ENCODE results near the gene TOMM20L.
A peak's percentile ranks its signal among the peaks of the same experiment; 100 is the strongest.
"Not testable (repeated sequence)": the region's sequence is repeated elsewhere in the genome, so short reads cannot be mapped to it uniquely, and the experiment has no call there.

The TOMM20L gene

DNA sequence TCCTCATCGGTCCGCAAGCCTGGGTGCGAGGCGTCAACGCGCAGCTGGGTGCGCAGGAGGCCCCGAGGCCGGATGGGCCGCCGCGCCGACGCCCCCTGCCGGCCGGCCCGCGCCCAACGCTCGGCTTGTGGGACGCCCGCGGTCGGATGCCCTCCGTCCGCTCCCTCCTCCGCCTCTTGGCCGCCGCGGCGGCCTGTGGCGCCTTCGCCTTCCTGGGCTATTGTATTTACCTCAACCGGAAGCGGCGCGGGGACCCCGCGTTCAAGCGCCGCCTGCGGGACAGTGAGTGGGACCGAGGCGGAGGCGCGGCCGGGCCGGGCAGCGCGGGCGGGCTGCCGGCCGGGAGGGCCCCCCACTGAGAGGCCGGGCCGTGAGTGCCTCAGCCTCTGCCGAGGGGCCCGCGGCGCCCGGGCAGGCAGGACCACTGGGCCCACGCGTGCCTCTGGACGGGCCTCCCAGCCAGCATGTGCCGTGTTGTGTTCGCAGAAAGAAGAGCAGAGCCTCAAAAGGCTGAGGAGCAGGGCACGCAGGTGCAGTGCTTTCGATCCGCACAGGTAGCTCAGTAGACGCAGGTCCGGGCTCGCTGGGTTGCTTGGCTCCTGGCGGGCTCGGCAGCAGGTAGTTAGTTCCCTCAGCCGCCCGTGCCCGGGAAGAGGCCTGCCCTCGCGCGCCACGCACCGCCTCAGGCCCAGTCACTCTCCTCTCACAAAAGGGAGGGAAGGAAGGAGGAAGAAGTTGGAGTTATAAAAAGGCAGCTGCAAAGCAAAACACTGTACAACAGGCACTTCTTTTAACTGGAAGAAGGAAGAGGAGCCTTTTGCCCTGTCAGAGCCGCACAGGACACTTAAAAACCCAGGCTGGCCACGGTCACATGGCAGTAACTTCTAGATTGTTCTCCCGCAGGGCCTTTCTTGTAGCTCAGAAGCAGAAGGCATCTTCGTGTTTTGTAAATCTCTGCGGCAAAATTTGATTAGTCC is at the start of gene TOMM20L:
TSS of gene TOMM20L (plus strand) at position 119 of the 977 bp plus-strand sequence. CDS start at position 147, 28 bp downstream.
- peak; percentile 68 for DNase-seq

DNA sequence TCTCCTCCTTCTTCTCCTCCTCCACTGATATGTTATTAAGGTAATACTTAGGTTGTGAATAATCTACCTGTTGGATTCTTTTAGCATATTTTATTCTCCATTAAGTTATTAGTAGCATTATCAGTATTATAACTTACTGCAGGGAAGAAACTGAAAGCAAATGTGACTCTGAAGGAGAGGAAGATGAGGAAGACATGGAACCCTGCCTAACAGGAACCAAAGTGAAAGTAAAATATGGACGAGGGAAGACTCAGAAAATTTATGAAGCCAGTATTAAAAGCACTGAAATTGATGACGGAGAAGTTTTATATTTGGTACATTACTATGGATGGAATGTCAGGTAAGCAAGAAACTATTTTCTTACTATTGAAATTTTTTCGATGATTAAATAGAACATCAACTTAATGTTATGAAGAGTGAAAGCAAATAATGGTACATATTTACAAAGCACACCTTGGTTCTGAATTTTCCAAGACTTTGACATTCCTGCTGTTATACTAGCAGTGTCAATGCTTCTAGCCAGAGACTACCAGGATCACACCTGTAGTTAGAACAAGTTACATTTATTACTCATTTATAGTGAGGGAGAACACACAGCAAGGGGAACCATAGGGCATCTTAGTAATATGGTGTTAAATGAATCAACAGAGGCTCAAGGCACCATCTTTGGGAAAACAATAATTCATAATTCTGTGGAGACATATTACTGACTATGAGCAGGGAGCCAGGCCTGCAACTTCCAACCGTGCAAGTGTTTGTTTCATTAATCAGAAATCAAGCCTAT is 42.0 kb upstream of the TOMM20L start:
- DNase-seq = no peak

DNA sequence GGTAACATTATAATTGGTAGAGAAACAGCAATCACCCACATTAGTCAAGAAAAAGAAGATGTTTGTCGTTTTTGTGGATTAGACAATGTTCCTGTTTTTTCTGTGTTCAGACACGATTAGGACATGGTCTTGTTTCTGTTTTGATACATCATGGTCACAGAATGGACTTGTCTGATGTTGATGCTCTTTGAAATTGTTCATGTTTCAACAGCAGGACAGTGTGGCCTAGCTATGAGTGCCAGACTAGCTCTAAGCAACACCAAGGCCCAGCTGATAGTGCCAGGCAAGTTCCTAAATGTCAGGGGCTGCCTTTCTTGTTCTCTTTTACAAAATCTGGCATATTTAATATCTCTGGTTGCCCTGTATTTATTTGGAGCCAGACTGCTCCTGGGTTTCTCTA is 40.9 kb upstream of the TOMM20L start:
- DNase-seq = no peak

DNA sequence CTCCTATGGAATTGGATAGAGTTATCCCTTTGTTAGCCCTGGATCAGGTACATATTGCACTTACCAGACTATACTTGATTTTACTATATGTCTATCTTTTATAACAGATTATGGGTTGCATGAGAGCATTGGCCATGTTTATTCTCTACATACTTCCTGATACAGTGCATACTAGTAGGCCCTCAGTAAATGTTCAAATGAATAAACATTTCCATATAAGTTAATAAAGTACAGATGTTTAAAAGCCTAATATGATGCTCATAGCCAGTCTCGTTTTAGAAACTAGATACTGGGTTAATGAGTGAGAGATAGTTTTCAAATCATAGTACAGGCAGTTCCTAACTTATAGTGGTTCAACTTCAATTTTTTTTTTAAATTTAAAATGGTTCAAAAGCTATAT is 39.5 kb upstream of the TOMM20L start:
- DNase-seq = no peak

DNA sequence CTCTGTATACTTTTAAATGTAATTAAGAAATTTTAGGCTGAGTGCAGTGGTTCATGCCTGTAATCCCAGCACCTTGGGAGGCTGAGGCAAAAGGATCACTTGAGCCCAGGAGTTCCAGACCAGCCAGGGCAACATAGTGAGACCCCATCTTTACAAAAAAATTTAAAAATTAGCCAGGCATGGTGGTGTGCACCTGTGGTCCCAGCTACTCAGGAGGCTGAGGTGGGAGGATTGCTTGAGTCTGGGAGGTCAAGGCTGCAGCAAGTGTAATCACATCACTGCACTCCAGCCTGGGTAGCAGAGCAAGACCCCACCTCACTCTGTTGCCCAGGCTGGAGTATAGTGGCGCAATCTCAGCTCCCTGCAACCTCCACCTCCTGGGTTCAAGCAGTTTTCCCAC is 33.5 kb upstream of the TOMM20L start:
- not testable (repeated sequence) for DNase-seq

DNA sequence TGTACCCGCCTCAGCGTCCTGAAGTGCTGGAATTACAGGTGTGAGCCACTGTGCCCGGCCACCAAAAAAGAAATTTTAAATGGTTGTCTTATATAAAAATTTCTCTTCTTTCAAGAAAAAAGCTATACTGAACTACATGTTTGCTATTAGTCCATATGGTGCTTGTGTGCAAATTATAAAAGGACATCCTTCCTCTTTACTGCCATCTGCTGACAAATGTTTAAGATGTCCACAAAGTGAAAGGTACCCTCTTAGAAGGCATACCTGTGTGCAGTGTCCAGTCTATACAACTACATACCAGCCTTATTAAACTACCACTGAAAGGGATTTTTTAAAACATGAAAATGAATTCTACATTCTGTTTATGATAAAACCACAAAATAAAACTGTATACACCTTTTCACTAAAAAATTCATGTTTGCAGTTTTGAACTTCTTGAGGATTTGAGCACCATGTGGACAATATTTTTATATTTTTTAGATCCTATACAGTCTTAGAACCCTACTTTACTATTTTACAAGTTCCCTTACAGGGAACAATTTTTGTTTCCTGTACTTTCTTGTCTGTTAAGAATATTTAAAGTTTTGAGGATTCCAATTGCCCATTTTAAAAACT is 32.8 kb upstream of the TOMM20L start:
- peak; percentile 27 for DNase-seq

DNA sequence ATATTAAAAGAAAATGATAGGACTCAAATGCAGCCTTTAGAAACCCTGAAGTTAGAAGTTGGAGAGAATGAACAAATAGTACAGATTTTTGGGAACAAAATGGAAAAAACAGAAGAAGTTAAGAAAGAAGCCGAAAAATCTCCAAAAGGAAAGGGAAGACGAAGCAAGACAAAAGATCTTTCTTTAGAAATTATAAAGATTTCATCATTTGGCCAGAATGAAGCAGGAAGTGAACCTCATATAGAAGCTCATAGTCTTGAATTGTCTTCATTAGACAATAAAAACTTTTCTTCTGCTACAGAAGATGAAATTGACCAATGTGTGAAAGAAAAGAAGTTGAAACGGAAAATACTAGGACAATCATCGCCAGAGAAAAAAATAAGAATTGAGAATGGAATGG is 31.4 kb upstream of the TOMM20L start:
- no peak for DNase-seq

DNA sequence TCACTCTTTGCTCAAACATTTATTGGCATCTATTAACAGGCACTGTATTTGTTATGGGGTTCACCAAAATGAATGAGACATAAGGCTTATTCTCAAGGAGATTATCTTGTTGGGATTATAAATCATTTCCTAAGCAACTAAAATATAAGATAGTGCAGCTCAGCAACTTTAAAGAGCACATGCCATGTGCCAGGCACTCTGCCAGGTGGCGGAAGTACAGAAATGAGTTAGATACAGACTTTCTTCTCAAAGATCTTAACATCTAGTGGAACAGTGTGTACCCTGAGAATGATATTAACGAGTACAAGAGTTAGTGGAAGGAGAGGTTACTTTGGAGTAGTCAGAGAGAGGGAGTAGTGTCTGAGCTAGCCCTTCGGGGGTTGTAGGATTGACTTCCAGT is 28.4 kb upstream of the TOMM20L start:
- DNase-seq = no peak

DNA sequence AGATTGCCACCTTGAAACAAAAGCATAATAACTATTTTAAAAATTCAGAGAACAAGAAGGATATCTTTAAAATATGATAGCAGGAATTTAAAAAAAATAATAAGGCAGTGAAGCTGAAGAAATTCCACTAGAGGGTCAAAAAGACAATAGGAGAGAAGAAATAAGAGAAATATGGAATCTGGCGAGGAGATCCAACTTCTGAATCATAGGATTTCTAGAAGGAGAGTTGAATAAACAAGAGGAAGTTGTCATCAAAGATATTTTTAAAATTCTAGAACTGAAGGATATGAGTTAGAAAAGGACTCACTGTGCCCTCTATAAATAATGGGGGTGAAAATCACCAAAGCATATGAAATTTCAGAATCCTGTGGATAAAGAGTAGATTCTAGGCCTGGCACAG is 26.8 kb upstream of the TOMM20L start:
- DNase-seq = peak; percentile 3

DNA sequence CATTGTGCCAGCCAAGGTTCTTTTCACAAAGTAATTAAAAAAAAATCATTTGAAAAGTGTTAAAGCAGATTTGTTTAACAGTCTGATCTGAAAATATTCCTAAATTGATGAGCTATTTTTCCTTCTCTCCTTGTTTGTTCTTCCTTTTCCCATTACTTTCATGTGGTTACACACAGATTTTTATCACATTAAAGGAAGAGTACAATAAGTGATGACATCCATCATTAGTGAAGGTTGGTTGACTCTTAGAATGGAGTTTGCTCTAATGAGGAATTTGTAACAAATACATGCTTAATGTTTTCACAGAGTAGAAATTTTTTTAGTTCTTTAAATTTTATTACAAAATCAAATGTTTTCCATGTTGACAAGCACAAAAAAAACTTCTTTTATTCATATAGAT is 18.9 kb upstream of the TOMM20L start:
- DNase-seq = no peak

DNA sequence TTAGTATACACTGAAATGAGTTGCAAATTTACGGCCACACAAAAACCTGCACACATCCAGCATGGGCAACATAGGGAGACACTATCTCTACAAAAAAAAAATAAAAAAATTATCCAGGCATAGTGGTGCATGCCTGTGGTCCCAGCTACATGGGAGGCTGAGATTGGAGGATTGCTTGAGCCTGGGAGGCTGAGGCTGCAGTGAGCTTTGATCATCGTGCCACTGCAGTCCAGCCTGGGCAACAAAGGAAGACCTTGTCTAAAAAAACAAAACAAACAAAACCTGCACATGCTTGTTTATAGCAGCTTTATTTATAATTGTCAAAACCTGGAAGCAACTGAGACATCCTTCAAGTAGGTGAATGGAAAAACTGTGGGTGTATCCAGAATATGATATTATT is 4.9 kb upstream of the TOMM20L start:
- no peak for DNase-seq

DNA sequence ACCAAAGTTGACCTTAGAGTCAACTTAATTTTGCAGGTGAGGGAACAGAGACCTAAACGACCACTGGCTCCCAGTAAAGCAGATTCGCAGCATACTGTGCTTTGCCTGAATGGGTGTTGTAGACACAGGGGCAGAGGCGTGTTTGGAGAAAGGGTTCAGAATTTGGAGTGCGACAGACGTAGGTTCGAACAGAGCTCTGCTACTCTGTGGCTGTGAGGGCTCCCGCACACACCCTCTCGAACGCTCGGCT is 243 bp upstream of the TOMM20L start:
- DNase-seq = no peak

DNA sequence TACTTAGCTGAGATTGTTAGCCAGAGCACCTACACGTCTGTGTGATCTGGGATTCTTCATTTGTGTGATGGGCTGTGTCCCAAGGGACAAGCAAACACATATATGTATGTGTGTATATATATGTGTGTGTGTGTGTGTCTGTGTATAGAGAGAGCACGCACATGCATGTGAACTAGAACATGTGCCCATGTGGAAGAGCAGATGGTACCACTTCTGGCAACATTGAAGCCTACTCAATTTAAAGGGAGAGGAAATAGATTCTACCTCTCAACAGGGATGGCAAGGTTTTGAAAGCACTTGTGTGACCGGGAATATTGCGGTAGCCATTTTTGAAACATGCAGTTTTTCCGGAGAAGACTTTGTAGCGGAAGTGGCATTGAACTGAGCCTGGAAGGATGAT is 1.4 kb downstream of the TOMM20L start:
- no peak for DNase-seq

DNA sequence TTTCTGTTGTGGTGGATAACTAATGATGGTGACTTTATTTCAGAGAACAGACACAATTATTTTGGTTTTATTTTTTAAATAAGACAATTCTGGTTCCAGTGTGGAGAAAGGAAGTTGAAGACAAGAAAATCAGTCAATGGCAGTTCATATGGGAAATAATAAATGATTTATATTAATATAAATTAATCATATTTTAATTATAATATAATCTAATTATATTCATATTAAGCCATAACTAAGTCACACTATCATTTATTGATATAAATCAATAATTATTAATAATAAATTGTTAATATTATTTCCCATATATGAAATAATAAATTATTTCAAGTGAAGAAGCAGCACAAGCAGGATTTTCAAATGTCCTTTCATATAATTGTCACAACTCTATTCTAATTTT is 2.8 kb downstream of the TOMM20L start:
- DNase-seq = no peak

DNA sequence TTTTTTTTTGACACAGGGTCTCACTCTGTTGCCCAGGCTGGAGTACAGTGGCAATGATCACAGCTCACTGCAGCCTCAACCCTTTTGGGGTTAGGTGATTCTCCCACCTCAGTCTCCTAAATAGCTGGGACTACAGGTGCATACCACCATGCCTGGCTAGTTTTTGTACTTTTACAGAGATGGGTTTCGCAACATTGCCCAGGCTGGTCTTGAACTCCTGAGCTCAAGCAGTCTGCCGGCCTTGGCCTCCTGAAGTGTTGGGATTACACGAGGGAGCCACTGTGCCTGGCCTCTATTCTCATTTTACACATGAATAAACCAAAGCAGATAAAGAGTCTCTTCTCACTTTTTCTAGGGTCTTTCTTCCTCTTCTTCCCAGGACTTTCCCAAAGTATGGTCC is 3.2 kb downstream of the TOMM20L start:
- no peak for DNase-seq

DNA sequence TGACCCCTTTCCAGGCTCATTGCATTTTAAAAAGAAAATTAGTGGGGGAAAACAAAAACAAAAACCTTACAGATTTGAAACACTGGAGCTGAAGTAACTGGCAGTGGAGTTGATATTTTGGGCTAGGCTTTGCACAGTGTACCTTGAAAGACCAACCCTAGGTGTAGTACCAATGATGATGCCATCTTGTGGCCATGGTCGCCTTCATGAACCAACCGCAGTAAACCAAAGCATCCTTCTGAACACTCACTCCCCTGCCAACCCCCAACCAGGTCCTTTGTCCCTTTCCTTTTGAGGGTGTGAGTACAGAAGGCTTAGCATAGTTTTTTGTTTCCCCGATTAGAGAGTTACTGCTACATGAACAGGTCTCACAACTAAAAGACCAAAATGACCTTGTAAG is 5.9 kb downstream of the TOMM20L start:
- DNase-seq = no peak

DNA sequence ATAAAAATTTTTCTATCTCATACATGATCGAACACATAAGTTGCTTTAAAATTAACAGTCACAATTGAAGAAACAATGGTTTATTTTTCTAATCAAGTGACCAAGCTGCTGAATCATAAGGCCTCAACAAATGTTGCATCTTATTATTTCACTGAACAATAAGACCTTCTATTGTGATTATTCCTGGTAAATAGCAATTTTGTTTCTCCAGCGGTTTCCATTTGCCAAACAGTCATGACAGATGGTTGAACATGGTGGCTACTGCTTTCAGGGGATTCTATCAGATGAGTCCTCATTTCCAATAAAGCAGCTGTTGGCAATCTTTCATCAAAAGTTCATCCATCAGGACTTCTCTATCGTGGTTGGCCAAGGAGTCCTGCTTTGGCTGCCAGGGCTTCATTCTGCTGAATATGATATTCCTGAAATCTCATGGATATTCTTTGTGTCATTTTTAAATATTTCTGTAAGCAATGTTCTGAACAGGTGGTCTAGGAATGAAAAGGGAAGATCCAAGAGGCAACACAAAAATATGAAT is 13.0 kb downstream of the TOMM20L start:
- DNase-seq = no peak

DNA sequence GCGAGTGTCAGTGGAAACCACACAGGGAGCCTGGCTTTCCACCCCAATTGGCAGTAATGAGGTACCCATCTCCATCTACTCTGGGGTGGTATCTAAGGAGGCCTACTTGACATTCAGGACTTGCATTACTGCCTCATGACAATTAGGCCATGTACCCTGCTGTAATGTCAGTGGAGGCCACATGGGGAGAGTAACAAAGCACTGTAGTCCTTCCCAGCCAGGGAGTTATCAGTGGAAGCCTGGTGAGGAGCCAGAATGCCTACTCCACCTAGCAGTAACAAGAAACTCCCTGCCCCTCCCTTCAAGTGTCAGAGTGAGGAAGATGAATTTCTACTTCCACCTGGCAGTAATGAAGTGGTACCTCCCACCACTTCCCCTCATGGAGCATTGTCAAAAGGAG is 19.1 kb downstream of the TOMM20L start:
- DNase-seq = no peak

DNA sequence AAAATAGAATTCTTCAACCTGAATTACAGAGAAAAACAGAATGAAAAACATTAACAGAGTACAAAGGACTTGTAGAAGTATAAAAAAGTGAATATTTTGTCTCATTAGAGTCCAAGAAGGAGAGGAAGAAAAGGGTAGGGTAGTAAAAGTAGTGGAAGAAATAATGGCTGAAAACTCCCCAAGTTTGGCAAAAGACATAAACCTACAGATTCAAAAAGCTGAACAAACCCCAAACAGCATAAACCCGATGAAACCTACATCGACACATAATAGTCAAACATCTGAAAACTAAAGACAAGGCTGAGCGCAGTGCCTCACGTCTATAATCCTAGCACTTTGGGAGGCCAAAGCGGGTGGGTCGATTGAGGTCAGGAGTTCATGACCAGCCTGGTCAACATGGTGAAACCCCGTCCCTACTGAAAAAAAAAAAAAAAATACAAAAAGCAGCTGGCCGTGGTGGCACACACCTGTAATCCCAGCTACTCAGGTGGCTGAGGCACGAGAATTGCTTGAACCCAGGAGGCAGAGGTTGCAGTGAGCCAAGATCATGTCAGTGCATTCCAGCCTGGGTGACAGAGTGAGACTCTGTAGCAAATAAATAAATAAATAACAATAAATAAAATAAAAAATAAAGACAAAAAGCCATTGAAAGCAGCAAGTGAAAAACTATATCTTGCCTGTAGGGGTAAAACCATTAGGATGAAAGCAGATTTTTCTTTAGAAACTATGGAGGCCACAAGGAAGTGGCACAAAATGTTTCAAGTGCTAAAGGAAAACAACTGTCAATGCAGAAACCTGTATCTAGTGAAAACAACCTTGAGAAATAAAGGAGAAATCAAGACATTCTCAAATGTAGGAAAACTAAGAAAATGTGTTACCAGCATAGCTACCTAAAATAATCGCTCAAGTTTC is 20.2 kb downstream of the TOMM20L start:
- DNase-seq = no peak

DNA sequence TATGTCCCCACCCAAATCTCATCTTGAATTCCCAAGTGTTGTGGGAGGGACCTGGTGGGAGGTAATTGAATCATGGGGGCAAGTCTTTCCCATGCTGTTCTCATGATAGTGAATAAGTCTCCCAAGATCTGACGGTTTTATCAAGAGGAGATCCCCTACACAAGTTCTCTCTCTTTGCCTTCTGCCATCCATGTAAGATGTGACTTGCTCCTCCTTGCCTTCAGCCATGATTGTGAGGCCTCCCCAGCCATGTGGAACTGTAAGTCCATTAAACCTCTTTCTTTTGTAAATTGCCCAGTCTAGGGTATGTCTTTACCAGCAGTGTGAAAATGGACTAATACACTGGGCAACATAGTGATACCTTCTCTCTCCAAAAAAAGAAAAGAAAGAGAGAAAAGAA is 21.2 kb downstream of the TOMM20L start:
- DNase-seq = not testable (repeated sequence)

DNA sequence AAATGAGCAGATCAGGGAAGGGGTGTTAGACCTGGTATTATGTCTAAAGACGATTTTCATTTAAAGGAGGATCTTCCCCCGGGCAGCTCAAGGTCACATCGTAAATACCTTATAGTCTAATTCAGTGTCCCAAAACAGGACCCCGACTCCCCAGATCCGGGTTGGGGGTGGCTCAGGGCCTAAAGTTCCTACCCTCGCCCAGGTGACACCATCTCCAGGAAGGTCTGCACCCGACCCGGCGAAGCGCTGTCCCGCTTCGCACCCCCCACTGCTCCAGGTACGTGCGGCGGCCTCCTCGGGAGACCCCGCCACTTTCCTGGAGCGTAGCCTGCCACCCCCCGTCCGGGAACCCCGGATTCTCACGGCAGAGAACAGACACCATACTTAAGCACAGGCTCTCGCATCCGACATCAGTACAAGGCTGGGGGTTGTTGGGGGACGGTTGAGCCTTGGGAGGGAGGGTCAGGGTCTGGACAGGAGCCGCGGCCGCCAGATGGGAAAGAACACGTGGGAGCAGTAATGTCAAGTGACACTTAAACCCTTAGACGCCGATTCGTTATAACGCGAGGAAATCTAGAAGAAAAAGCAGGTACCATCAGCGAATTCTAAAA is 31.0 kb downstream of the TOMM20L start:
- peak; percentile 70 for DNase-seq

All from fibroblast of upper back skin (primary cell).